Measurements from ENCODE around the gene PLLP.

The PLLP gene

DNA sequence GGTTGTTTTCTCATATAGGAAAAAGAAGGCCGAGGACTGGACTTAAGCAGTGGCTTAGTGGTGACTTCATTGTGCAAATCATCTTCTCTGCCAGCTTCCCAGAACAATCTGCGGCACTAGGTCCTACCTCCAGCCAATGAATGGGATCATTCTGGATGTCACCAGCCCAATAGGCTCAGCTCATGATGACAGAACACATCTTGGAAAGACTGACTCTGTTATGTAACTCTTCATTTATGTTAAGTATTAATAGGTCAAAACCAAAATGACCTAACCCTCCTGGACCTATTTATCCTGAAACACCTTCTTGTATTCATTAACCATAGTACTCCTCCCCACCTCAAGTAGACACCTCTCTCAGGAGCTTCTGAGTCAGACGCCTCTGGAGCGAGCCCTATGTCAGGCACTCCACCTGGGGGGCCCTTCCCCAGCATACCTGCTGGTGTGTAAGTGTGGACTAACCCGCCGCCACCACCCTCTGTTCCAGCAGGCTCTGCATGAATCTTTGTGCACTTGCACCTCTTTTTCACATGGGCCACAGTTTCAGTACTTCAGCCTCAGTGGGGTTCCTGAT, 32.2 kb downstream of the PLLP start:
- no peak for DNase-seq

DNA sequence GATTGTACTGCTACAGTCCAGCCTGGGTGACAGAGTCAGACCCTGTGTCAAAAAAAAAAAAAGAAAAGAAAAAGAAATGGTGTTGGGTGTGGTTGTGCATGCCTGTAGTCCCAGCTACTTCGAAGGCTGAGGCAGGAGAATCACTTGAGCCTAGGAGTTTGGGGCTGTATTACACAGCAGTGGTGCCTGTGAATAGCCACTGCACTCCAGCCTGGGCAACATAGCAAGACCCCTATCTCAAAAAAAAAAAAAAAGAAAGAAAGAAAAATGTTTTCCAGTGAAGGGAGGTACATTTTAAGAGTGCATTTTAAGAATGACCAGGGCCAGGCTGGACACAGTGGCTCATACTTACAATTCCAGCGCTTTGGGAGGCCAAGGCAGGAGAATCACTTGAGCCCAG, 33.1 kb downstream of the PLLP start:
- no peak for DNase-seq

DNA sequence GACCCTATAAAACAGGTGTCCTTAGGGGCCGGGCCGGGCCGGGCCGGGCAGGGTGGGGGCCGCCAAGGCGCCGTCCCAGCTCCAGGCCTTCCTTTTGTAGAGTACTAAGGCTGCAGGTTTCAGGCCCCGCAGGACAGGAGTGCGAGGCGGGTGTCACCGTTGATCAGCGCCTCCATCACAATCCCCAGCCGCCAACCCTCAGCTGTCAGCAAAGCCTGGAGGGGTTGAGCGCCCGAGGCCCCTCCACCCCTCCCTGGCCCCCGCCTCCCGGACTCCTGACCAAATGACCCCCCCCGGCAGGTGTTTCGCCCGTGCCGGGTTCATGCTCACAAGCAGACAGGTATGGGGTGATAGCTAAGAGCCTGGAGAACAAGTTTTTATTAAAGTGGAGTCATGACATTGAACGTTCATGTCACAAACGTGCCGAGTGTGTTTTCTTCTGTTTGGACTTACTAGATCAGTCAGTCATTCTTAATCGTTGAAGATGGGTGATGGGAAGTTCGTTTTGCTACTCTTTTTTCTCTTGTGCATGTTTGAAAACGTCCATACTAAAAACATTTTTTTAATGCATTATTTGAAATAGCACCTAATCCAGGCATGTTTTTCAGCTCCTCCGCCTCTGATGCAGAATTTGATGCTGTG, 38.9 kb downstream of the PLLP start:
- no peak for DNase-seq

DNA sequence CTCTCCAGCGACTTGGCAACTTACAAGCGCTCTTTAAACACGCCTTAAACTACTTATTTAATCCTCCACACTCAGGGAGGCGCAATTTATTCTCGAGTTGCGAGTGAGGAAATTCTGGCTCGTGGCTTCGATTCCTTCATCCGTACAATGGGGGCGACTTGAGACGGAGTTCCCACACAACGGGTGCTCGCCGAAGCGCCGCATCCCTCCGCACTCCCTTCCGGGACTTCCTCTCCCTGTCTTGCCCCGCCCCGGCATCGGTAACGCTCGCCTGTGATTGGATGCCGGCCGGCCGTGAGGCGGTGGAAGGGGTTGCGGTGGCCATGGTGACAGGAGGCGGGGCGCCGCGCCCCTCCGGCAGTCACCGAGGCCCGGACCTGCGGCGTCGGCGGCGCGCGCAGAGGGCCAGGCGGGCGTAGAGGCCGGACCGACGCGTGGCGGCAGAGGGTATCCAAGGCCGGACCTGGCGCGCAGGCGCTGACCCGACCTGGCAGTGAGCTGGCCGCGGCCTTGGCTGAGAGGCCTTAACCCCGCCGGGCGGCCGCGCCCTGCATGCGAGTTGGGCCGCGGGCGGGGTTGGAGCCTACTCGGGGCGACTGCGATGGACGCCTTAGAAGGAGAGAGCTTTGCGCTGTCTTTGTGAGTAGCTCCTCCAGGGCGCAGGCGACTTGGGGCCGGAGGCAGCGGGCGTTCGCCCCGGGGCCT, 39.6 kb downstream of the PLLP start, which contains the start of gene ARL2BP:
Gene ARL2BP (plus strand): TSS at position 493 of the 705 bp plus-strand sequence. CDS start 109 bp downstream, at position 602.
- peak; percentile 83 to 85 for DNase-seq

DNA sequence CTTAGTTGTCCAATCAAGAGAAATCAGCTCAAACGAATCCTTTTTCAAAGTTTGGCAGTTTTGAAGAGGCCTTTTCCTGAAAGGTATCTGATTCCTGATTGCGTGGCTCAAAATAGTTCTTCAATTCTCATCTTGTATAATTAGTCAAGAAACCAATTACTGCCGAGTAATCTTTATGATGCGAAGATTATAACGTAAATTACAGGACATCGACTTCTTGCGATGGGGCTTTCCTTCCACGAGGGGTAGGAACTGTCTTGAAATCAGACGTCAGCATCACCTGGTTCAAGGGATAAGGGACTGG, 40.1 kb downstream of the PLLP start:
- peak in 1 of 2 experiments; percentile 33 for DNase-seq

DNA sequence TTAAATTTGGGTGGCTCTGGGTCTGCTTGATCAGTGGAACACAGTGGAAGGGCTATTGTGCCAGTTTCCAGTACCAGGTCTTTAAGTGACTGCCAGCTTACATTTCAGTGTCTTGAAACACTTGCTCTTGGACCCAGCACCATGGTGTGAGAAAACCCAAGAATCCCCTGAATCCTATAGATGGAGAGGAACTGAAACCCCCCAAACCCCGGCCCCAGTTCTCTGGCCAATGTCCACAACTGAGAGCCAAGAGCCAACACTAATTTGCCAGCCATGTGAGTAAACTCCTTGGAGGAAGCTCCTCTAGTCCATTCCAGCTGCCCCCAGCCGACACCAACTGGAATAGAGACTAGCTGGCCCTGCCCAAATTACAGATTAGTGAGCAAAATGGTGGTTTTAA, 41.8 kb downstream of the PLLP start:
- no peak for DNase-seq

DNA sequence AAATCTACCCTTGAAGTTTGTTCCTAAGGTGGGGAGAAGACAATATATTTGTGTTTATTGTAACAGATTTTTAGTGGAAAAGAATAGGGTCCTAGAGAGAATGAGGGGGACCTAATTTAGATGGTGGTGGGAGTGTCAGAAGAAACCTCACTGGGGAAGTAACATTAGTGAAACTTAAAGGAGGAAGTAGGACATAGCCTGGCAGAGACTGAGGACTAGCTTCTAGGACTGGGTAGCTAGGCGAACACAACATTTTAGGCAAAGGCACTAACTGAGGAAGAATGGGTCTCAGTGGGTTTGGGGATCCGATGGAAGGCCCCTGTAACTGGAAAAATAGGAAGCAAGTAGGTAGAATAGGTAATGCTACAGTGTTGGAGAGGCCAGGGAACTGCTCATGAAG, 43.6 kb downstream of the PLLP start:
- DNase-seq = no peak

DNA sequence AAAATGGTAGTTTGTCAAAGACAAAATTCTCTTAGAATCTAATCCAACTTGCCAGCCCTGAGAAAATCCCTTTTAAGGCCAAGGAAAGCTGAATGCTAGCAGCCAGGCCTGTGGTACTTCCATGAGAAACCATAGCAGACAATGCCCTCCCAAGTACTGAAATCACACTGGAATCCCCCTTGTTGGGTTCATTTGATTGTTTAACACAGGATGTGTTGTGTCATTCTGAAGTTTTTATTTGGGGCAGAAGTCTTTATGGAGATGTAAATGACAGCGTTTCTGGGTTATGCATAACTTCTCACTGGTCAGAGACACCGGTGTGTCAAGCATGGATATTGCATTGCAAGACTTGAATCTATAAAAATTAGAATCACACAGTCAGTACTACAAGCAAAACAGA, 45.4 kb downstream of the PLLP start:
- DNase-seq = no peak

DNA sequence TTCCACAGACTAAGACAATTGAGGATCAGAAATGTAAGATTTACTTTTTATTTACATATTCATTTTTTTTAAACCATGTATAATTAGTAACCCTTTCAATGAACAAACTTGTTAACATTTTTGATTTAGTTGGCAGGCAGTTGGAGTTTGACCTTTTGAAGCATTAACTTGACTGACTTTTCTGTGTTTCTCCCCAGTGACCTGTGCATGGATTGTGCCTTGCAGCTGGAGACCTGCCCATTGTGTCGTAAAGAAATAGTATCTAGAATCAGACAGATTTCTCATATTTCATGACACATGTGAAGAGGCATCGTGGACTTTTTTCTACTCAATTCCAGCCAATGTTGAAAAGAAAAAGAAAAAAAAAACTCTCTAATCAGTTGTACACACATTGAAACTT, 45.8 kb downstream of the PLLP start:
- no peak for DNase-seq

DNA sequence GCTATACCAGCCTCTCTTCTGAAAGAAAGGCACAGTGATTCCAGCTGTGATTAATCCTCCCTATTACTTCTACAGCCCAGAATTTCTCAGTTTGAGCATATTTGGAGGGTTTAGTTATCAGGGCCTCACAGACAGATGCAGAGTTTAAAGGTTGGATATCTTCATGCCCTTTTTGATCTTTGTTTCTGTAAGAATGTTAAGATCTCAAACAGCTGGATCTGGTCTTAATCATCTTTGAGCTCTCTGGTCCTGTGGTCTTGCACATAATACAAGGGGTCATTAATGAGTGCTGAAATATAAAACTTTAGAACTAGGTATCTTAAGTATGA, 48.5 kb downstream of the PLLP start:
- DNase-seq = no peak

DNA sequence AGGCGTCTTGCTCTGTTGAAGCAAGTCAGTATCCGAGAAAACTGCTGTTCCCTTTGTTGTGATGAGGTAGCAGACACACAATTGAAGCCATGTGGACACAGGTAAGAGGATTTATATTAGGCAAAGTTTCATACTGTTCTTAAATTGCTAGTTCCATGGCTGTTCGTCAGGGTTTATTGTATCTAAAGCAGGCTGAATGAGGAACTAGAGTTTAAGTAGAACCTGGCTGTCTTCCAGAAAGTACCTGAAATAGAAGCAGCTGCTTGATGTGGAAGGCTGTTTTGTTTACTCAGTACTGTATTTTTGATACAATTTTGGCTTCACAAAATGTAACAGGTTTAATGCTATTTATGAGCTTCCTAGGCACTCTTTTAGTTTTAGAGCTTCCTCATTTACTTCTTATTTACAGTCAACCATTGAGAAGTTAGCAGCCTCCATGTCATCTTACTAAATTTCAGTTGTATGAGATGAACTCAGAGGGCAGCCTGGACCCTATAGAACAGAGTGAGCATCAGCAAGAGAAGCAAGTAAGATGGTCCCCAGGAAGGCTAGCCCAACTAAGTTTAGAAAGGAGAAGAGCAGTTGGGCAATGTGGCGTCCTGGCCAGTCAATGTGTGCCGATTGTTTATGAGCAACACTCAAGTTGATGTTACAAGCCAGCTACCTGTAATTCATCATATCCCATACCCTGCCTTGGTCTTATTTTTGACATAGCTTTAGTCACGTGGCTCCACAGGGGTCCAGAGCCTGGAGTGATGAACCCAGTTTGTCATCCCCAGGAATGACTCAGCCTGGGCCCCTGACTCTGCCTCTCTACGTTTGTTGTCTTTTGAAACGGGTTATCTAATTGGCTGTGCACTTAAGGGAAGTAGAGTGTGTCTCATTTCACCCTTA, 49.1 kb downstream of the PLLP start:
- DNase-seq = no peak

DNA sequence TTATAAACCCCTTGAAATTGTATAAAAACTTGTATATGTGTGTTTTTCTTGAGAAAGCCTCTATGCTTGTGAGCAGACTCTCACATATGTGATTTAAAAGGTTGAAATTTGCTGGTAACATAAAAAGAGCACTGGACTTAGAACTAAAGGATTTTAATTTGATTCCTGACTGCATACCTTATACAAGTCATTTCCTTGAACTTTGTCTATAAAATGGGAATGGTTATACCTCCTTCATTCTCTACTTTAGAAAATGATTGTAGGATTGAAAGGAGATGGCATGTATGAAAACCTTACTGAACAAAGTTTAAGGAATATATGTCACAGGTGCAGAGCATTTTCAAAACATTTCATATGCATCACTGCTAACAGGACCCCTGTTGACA, 49.8 kb downstream of the PLLP start:
- DNase-seq = no peak

DNA sequence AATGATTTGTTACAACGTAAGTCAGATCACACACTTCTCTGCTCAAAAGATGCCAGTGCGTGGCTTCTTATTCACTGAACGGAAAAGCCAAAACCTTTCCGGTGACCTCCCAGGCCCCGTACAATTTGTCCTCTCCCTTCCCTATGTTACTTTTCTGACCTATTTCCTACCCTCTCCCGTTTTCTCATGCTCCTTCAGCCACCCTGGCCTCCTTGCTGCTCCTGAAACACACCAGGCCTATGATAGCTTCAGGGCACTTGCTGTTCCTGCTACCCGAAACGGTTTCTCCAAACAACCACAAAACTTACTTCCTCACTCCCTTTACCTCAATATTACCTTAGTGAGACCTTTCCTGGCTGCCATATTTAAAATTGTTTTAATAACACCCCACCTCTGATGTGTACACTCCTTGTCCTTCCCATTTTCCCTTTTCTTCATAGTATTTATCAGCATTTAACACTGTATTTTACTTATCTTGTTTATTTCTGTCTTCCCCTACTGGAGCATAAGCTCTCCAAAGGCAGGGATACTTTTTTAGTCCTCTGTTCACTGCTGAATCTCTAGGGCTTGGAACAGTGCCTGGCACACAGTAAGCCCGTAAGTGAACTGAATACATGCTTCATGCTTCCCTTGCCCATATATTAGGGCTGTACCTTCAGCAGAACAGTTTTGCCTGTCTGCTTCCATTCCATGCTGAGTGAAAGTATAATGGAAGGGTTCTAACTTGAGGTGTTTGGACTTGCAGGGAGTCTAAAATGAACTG, 50.3 kb downstream of the PLLP start:
- DNase-seq = no peak

DNA sequence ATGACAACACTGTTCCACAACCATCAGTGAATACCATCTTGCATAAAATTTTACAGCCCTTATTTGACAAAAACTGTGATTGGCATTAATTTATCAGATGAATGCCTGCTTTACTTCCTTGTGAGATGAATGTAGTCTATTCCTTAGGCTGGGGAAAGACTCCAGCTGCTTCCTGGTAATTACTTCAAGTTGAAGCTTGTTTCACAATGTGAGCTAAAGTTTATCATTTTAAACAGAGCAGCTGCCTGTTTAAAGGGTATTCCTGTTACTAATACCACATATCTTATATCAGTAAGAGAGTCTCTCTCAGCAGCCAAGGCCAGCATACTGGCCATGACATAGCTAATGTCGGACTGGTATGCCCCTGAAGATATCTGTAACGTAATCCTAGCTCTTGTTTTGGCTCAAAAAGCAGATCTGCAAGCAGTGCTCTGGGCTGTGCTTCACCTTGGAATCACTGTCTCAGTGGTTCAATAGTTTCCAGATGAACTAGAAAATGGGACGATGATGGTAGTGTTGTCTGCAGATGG, 52.6 kb downstream of the PLLP start:
- DNase-seq = no peak

DNA sequence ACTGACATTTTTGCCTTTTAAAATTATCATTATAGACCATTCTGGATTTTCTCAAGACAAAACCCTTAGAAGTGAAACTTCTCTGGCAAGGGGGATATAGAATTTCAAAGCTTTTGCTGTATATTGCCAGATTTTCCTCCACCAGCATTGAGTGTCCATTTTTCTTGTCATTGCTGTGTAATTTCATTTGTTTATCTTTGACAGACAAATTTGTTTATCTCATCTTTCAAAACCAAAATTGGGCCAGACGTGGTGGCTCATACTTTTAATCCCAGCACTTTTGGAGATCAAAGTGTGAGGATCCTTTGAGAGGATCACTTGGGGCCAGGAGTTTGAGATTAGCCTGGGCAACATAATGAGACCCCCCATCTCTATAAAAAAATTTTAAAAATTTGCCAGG, 55.4 kb downstream of the PLLP start:
- DNase-seq = no peak

DNA sequence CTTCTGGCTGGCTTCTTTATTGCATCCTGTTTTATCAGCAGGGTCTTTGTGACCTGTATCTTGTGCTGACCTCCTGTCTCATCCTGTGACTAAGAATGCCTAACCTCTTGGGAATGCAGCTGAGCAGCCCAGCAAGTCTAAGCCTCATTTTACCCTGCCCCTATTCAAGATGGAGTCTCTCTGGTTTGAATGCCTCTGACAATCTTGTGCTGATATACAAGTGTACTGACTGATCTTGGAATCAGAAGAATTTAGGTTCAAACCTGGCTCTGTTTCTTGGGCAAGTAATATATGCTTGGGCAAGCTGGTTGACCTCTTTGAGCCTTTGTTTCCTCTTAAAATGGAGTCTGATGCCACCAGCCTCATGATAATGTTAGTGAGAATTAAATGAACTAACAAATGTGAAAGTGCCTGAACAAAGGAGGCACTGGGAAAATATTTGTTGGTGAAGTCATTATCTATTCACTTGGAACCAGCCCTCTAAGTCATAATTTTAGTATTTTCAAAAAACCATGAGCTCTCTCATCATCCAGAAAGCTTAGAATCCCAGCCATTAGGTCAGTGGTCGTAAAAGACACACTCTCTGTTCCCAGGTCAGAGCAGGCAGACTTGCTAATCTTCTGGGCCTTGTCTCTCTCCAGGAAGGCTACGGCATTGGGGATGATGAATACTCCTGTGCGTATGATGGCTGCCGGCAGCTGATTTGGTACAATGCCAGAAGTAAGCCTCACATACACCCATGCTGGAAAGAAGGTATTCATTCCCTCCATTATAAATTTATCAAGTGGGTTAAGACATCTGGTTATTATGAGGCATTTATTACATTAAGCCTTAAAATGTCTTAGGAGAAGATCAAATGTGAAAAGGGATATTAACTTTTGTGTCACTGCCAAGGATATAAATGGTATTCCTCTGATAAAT, 57.5 kb downstream of the PLLP start:
- no peak for DNase-seq

DNA sequence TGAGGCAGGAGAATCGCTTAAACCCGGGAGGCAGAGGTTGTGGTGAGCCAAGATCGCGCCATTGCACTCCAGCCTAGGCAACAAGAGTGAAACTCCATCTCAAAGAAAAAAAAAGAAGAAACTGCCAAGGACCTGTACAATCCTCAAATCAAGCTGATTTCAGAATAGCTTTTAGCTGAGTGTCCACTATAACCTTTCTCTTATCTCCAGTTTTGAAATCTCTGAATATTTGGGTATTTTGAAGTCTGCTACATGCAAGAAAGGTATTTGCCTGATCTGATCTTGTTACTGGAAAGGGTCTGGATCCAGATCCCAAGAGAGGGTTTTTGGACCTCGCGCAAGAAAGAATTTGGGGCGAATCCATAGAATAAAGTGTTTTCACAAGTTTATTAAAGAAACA, 58.5 kb downstream of the PLLP start:
- DNase-seq = no peak

DNA sequence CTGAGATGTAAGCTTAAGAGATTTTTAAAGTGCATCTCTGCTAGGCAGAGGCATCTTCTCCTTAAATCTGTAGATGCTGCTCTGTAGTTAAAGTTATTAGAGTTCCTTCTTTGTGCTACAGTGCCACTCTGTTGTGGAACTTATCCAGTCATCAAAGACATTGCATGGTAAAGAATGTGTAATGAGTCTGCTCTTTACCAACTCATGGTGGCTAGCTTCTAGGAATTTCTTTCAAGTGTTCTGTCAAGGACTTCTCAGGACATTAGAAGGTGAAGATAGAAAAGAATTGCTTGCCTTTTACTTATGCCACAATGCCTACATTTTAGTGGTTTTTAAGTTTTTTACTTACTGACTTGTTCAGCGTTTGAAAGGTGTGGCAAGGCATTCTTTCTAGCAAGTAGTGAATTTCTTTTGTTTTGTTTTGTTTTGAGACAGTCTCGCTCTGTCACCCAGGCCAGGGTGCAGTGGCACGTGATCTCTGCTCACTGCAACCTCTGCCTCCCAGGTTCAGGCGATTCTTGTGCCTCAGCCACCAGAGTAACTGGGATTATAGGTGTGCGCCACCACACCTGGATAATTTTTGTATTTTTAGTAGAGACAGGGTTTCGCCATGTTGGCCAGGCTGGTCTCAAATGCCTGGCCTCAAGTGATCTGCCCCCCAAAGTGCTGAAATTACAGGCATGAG, 59.7 kb downstream of the PLLP start:
- DNase-seq = no peak

DNA sequence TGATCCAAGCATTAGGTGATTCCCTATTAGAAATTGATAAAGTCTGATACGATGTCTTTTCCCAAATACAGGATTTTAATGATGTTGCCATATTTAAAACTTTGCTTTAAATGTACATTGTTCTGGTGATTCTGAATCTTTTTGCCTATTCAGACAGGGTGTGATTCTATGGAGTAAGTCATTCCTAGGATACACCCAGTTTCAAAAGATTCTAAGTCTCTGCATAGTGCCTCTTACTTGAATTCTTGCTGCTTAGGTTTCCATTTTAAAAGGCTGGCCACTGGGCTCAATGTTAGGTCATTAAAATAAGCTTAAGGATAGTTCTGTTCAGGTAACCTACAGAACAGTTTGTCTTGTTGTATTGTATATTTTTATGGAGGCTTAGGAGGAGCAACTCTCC, 61.4 kb downstream of the PLLP start:
- DNase-seq = no peak

DNA sequence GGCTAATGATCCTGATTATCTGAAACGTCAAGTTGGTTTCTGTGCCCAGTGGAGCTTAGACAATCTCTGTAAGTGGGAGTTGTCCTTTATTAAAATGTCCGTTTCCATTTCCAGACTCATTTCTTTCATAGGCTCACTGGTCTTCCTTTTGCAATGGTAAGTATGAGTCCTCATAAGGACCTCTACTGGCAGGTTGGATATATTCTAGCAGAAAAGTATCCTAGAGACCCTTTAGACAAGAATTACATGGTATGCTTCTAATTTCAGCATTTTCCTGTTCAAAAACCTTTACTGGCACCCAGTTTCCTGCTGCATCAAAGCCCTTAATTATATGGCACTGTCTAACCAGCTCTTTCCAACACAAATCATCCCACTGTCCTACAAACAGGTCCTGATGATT, 67.5 kb downstream of the PLLP start:
- no peak for DNase-seq

DNA sequence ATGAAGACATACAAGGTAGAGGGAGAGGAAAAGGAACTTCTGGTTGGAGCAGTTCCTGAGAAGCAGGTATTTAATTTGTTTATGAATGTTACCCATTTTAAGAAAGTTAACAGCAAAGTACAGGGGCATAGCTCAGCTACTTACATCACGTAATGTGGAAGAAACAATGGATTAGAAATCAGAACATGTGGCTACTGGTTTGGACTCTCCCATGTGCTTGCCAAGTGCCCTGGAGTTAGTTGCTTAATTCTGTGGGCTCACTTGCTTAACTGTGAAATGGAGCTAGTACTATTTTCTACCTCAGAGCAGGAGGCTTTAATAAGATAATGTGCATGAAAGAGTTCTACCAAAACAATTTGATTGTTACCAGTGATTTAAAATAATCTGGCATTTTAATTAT, 71.0 kb downstream of the PLLP start:
- DNase-seq = no peak
